Spleen (tissue), 13 donors: ENCODE data around the gene ZMIZ1. TPM values are rescaled to one million over a fixed set of nuclear protein-coding genes. Genes with fewer than 3 reads are reported as not detected.

Experiments
- DNase-seq: peaks from one replicate; pipeline ENCODE4 v3.0.0-alpha.2; 2020
- H3K27ac ChIP-seq, 8 donors: fragments of 200-600 bp; sonication (generic) in 7 of 8; 1 replicate in 4 of 8; 2 replicates in 4 of 8; pipeline versions ENCODE4 v1.5.0 to v1.8.0; 2016 to 2021; ENCODE audit warnings: inconsistent platforms in 4 of 8, mild to moderate bottlenecking in 4 of 8, moderate library complexity in 1 of 8
- H3K27me3 ChIP-seq, 7 donors: fragments of 200-600 bp; sonication (generic) in 6 of 7; replicated peaks in 1 of 7; 1 replicate in 4 of 7; 2 replicates in 3 of 7; pipeline versions ENCODE4 v1.5.0 to v1.8.0; 2016 to 2021; ENCODE audit warnings: inconsistent platforms in 3 of 7, mild to moderate bottlenecking in 1 of 7
- H3K36me3 ChIP-seq, 6 donors: fragments of 200-600 bp; sonication (generic) in 5 of 6; 1 replicate in 4 of 6; 2 replicates in 2 of 6; pipeline versions ENCODE4 v1.5.0 to v1.8.0; 2016 to 2021; ENCODE audit warnings: inconsistent platforms in 2 of 6
- H3K4me1 ChIP-seq, 6 donors: fragments of 200-600 bp; sonication (generic) in 5 of 6; 1 replicate in 3 of 6; 2 replicates in 3 of 6; pipeline versions ENCODE4 v1.5.0 to v1.8.0; 2016 to 2021; ENCODE audit warnings: inconsistent platforms in 3 of 6
- H3K4me3 ChIP-seq, 8 donors: fragments of 200-600 bp; sonication (generic) in 7 of 8; 1 replicate in 4 of 8; 2 replicates in 4 of 8; pipeline versions ENCODE4 v1.5.0 to v1.8.0; 2016 to 2021; ENCODE audit warnings: inconsistent platforms in 4 of 8, mild to moderate bottlenecking in 4 of 8, moderate library complexity in 2 of 8
- H3K9me3 ChIP-seq, 8 donors: fragments of 200-600 bp; sonication (generic) in 7 of 8; 1 replicate in 4 of 8; 2 replicates in 4 of 8; pipeline versions ENCODE4 v1.5.0 to v1.8.0; 2016 to 2021; ENCODE audit warnings: inconsistent platforms in 4 of 8
- POLR2A ChIP-seq, 3 donors: fragments of 450-650 bp; IDR thresholded peaks; one replicate each; pipeline ENCODE4 v1.5.1; 2017; ENCODE audit warnings: antibody characterized with exemption in 3 of 3, mild to moderate bottlenecking in 1 of 3
- POLR2AphosphoS5 ChIP-seq, 3 donors: sonication (generic); formaldehyde crosslinking; IDR thresholded peaks; one replicate each; pipeline ENCODE4 v1.5.1; 2017; ENCODE audit warnings: antibody characterized with exemption in 3 of 3
- WGBS, 5 donors: extraction: QIAGEN DNeasy Blood & Tissue Kit in 3 of 5; methylation state at CpG; one replicate each; pipeline versions ENCODE4 v1.1.5 to v1.1.7; 2013 to 2018; 5-methylcytosine and 5-hydroxymethylcytosine counted together
- intact Hi-C: fragments of 100-400 bp; cut with DNase I; formaldehyde crosslinking; loops from one replicate; pipeline ENCODE4 v1.15.0; 2023; ENCODE audit warnings: low total_unique reads
- long read RNA-seq, 2 donors: transcript quantifications; one replicate each; lab custom pipeline, GENCODE V29; 2026
- polyA plus RNA-seq, 3 donors: library from polyadenylated mRNA; stranded (reverse); fragments of 200-250 nt; gene quantifications; one replicate each; pipeline ENCODE4 v1.2.1, GENCODE V29; 2013
- total RNA-seq, 7 donors: library from RNA; depleted of rRNA in 3 of 7; stranded (reverse); fragments of >200 nt in 3 of 7; fragmentation: NEBNext Ultra II Directional in 4 of 7; extraction: Animal tissue kit (Norgen Biotek cat#: 25700) in 4 of 7; gene quantifications; one replicate each; pipeline versions ENCODE4 v1.1.0 to v1.2.1, GENCODE V29; 2016 to 2021
- TF ChIP-seq, protein P1 (sequence below), 11 experiments: fragments of 200-600 bp in 7 of 11; fragments of 450-650 bp in 4 of 11; sonication (generic) in 4 of 11; IDR thresholded peaks in 8 of 11; conservative IDR thresholded peaks in 3 of 11; 1 replicate in 7 of 11; 2 replicates in 4 of 11; pipeline versions ENCODE4 v1.4.0 to v1.8.0; 2016 to 2021; ENCODE audit warnings: antibody characterized with exemption in 11 of 11, inconsistent platforms in 4 of 11, mild to moderate bottlenecking in 1 of 11
- donor health status: healthy with polysubstance abuse.
- donor health status: DM: no; HTN: no; CAD: no; lungs with moderate emphysema.
- donor health status: DM: no; HTN: no; CAD: no.
- donor health status: Bipolar disorder and iron deficiency.
- donor health status: healthy.
- donor health status: DM: no; HTN: no; CAD: no.
- donor health status: DM: yes; HTN: yes; CAD: no.

Gene ZMIZ1, protein sequence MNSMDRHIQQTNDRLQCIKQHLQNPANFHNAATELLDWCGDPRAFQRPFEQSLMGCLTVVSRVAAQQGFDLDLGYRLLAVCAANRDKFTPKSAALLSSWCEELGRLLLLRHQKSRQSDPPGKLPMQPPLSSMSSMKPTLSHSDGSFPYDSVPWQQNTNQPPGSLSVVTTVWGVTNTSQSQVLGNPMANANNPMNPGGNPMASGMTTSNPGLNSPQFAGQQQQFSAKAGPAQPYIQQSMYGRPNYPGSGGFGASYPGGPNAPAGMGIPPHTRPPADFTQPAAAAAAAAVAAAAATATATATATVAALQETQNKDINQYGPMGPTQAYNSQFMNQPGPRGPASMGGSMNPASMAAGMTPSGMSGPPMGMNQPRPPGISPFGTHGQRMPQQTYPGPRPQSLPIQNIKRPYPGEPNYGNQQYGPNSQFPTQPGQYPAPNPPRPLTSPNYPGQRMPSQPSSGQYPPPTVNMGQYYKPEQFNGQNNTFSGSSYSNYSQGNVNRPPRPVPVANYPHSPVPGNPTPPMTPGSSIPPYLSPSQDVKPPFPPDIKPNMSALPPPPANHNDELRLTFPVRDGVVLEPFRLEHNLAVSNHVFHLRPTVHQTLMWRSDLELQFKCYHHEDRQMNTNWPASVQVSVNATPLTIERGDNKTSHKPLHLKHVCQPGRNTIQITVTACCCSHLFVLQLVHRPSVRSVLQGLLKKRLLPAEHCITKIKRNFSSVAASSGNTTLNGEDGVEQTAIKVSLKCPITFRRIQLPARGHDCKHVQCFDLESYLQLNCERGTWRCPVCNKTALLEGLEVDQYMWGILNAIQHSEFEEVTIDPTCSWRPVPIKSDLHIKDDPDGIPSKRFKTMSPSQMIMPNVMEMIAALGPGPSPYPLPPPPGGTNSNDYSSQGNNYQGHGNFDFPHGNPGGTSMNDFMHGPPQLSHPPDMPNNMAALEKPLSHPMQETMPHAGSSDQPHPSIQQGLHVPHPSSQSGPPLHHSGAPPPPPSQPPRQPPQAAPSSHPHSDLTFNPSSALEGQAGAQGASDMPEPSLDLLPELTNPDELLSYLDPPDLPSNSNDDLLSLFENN
- total RNA-seq (100 to 1,000 TPM; 117 to 210 (median 129) TPM), polyA plus RNA-seq (10 to 100 TPM; 10.7 to 29.7 (median 11.8) TPM)
- long read RNA-seq, donor 1, partial matches to known transcripts: 7 of 7 reads
- long read RNA-seq, donor 1, other reads (novel, unspliced or antisense): 0 of 7 reads
- long read RNA-seq, donor 2: 0 reads

DNA sequence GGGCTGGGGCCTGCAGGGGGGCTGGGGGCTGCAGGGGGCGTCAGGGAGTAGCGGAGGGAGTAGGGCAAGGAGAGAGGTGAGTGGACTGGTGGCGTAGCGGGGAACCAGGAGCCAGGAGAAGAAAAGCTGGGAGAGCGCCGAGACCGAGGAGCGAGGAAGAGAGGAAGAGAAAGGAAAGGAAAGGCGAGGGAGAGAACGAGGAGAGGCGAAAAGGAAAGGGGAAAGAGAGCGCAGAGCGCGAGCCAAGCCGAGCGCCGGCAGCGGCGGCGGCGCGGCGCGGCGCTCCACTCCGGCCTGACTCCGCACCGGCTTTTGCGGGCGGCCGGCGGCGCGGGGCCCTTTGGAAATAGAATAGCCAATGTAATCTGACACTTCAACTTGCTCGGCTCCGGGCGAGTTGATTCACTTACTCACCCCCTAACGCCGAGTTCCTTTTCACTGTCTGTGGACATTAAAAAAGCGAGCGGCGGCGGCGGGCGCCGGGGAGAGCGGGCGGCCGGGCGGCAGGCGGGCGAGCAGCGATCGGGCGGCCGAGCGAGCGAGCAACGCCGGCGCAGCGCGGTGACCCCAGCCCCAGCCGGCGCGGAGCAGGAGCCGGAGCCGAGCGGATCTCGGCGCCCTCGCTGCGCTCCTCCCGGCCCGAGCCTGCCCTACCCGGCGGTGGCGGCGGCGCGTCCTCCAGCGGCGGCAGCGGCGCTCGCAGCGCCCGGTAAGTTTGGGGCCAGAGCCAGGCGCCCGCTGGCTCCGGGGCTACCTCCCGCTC lies at the start of gene ZMIZ1:
Gene ZMIZ1, plus strand, starts transcription at position 405 of the 763 bp plus-strand sequence. CDS start 132,667 bp downstream, outside the sequence.
- Histone ChIP-seq H3K4me3 (peak within 1 kb of the TSS; percentile 65 to 88 (median 76)), H3K27me3 (peaks cover 0 to 29% (median 3%) of the 10 kb centered on the region in 7 donors), H3K36me3 (no peaks in the 10 kb centered on the region), H3K4me1 (peaks cover 18 to 69% (median 57%) of the 10 kb centered on the region in 6 donors), H3K27ac (peak within 1 kb of the TSS; percentile 76 to 96 (median 94)), H3K9me3 (no peaks in the 10 kb centered on the region)
- DNase-seq: peak; percentile 95
- intact Hi-C loops: loop anchor here (5.0 kb wide), 2 partner anchors 96 to 129 kb away; no protein-coding TSS in a partner anchor
- WGBS, 5 donors: 0 to 1% (median 0%) methylated on average over 35 to 92 of the region's 92 CpGs
- TF ChIP-seq POLR2AphosphoS5 (IDR thresholded peaks at IDR 0.05): peak; percentile 69 to 84 (median 83)
- TF ChIP-seq, protein P1, sequence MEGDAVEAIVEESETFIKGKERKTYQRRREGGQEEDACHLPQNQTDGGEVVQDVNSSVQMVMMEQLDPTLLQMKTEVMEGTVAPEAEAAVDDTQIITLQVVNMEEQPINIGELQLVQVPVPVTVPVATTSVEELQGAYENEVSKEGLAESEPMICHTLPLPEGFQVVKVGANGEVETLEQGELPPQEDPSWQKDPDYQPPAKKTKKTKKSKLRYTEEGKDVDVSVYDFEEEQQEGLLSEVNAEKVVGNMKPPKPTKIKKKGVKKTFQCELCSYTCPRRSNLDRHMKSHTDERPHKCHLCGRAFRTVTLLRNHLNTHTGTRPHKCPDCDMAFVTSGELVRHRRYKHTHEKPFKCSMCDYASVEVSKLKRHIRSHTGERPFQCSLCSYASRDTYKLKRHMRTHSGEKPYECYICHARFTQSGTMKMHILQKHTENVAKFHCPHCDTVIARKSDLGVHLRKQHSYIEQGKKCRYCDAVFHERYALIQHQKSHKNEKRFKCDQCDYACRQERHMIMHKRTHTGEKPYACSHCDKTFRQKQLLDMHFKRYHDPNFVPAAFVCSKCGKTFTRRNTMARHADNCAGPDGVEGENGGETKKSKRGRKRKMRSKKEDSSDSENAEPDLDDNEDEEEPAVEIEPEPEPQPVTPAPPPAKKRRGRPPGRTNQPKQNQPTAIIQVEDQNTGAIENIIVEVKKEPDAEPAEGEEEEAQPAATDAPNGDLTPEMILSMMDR (IDR thresholded peaks at IDR 0.05 in 8 of 11, conservative IDR thresholded peaks at IDR 0.05 in 3 of 11): no peak
- peak in 2 of 3 donors; percentile 64 to 65 for TF ChIP-seq POLR2A (IDR thresholded peaks at IDR 0.05)

- Histone ChIP-seq H3K27me3 (no peaks in the 10 kb centered on the region), H3K4me3 (no peak overlapping the region), H3K36me3 (no peaks in the 10 kb centered on the region), H3K9me3 (peaks cover 0 to 8% (median 2%) of the 10 kb centered on the region in 8 donors), H3K27ac (no peak overlapping the region), H3K4me1 (peaks cover 5 to 15% (median 8%) of the 10 kb centered on the region in 6 donors)
- peak; percentile 32 for DNase-seq
- intact Hi-C loops: no loop called here
- 90 to 93% (median 91%) methylated on average over 5 of the region's 5 CpGs for WGBS, 5 donors
- TF ChIP-seq POLR2AphosphoS5 (IDR thresholded peaks at IDR 0.05): no peak
- no peak for TF ChIP-seq POLR2A (IDR thresholded peaks at IDR 0.05)
- TF ChIP-seq, protein P1 (IDR thresholded peaks at IDR 0.05 in 8 of 11, conservative IDR thresholded peaks at IDR 0.05 in 3 of 11): no peak
Measured at GRCh38 chr10:79019441-79020014, 49.2 kb upstream of the ZMIZ1 start.

- TF ChIP-seq POLR2AphosphoS5 (IDR thresholded peaks at IDR 0.05): no peak
- H3K36me3 ChIP-seq: no peaks in the 10 kb centered on the region
- no peak overlapping the region for H3K4me3 ChIP-seq
- H3K27ac ChIP-seq: no peak overlapping the region
- 73 to 98% (median 90%) methylated on average over 5 of the region's 5 CpGs for WGBS, 5 donors
- H3K9me3 ChIP-seq: peaks cover 0 to 8% (median 2%) of the 10 kb centered on the region in 8 donors
- no peaks in the 10 kb centered on the region for H3K27me3 ChIP-seq
- peaks cover 5 to 21% (median 12%) of the 10 kb centered on the region in 6 donors for H3K4me1 ChIP-seq
- DNase-seq: peak; percentile 30
- intact Hi-C loops: no loop called here
Measured at GRCh38 chr10:79020015-79020491, 48.7 kb upstream of the ZMIZ1 start.
